RWPE2 (cell line): ENCODE results near the gene TCP11.

Source experiments
- ATAC-seq: fragments of 200-7000 bp; cut with Tn5 transposase; 3 replicates; pipeline ENCODE4 v1.9.1; 2021; ENCODE audit warnings: low read depth
- DNase-seq: peaks from one replicate; pipeline ENCODE4 v3.0.0-alpha.2; 2020; ENCODE audit warnings: low spot score
- H3K27ac ChIP-seq: fragments of 450-650 bp; 2 replicates; pipeline ENCODE4 v1.5.1; 2017; ENCODE audit warnings: mild to moderate bottlenecking; ENCODE audit not compliant: poor library complexity, severe bottlenecking
- H3K27me3 ChIP-seq: fragments of 250-450 bp; sonication (Bioruptor Pico); 2 replicates; pipeline ENCODE4 v1.5.1; 2021; ENCODE audit warnings: mild to moderate bottlenecking, moderate library complexity; ENCODE audit not compliant: insufficient read depth, poor library complexity, severe bottlenecking
- H3K36me3 ChIP-seq: fragments of 250-450 bp; sonication (Bioruptor Pico); 2 replicates; pipeline ENCODE4 v1.5.1; 2020; ENCODE audit warnings: low read depth, mild to moderate bottlenecking, moderate library complexity
- H3K4me1 ChIP-seq: fragments of 250-450 bp; sonication (Bioruptor Pico); 2 replicates; pipeline ENCODE4 v1.5.1; 2021; ENCODE audit warnings: mild to moderate bottlenecking, moderate library complexity; ENCODE audit not compliant: insufficient read depth, poor library complexity, severe bottlenecking
- H3K4me3 ChIP-seq: fragments of 250-450 bp; sonication (Bioruptor Pico); 2 replicates; pipeline ENCODE4 v1.5.1; 2021; ENCODE audit warnings: mild to moderate bottlenecking, moderate library complexity; ENCODE audit not compliant: severe bottlenecking
- H3K9me3 ChIP-seq: fragments of 250-450 bp; sonication (Bioruptor Pico); 2 replicates; pipeline ENCODE4 v1.5.1; 2021; ENCODE audit warnings: mild to moderate bottlenecking, moderate library complexity; ENCODE audit not compliant: severe bottlenecking
- CTCF ChIP-seq: fragments of 450-650 bp; IDR thresholded peaks from one replicate; pipeline ENCODE4 v1.5.1; 2017; ENCODE audit warnings: mild to moderate bottlenecking, moderate library complexity; ENCODE audit not compliant: poor library complexity, severe bottlenecking

The TCP11 gene

GRCh38 chr6:35093118-35093445, 48.1 kb downstream of the TCP11 start:
- no peaks in the 10 kb centered on the region for H3K36me3 ChIP-seq
- no peak for DNase-seq
- H3K4me1 ChIP-seq: peaks cover 10% of the 10 kb centered on the region
- H3K4me3 ChIP-seq: no peak overlapping the region
- no peak for TF ChIP-seq CTCF
- no peaks in the 10 kb centered on the region for H3K27me3 ChIP-seq
- H3K27ac ChIP-seq: no peak overlapping the region
- no peak for ATAC-seq
- H3K9me3 ChIP-seq: no peaks in the 10 kb centered on the region

- no peak for DNase-seq
- no peaks in the 10 kb centered on the region for H3K27me3 ChIP-seq
- no peak overlapping the region for H3K27ac ChIP-seq
Measured at GRCh38 chr6:35092362-35093117, 48.6 kb downstream of the TCP11 start.

GRCh38 chr6:35091346-35092083, 49.6 kb downstream of the TCP11 start:
- TF ChIP-seq CTCF: no peak
- Histone ChIP-seq H3K27me3 (no peaks in the 10 kb centered on the region), H3K9me3 (no peaks in the 10 kb centered on the region), H3K4me3 (no peak overlapping the region), H3K36me3 (no peaks in the 10 kb centered on the region), H3K27ac (no peak overlapping the region), H3K4me1 (peaks cover 6% of the 10 kb centered on the region)
- ATAC-seq: no peak
- no peak for DNase-seq

More at GRCh38 chr6:35092362-35093117, 48.6 kb downstream of the TCP11 start:
- Histone ChIP-seq H3K4me3 (no peak overlapping the region), H3K4me1 (peaks cover 10% of the 10 kb centered on the region), H3K9me3 (no peaks in the 10 kb centered on the region), H3K36me3 (no peaks in the 10 kb centered on the region)
- TF ChIP-seq CTCF: no peak
- no peak for ATAC-seq

GRCh38 chr6:35090734-35091133, 50.4 kb downstream of the TCP11 start:
- no peak for ATAC-seq
- H3K4me1 ChIP-seq: no peaks in the 10 kb centered on the region
- no peak for DNase-seq

More at GRCh38 chr6:35090734-35091133, 50.4 kb downstream of the TCP11 start:
- Histone ChIP-seq H3K36me3 (no peaks in the 10 kb centered on the region), H3K27ac (no peak overlapping the region), H3K9me3 (no peaks in the 10 kb centered on the region), H3K4me3 (no peak overlapping the region), H3K27me3 (no peaks in the 10 kb centered on the region)
- TF ChIP-seq CTCF: no peak
